HG02970 (cell line): ENCODE measurements around the gene NLGN1.
"Not testable (repeated sequence)": the region's sequence is repeated elsewhere in the genome, so short reads cannot be mapped to it uniquely, and the experiment has no call there.

Source experiments
- ATAC-seq: cut with Tn5 transposase; IDR thresholded peaks from one replicate; pipeline ENCODE4 v1.9.1; 2021; ENCODE audit warnings: mild to moderate bottlenecking, moderate library complexity, moderate number of reproducible peaks; ENCODE audit not compliant: unreplicated experiment, low FRiP score

The NLGN1 gene

GRCh38 chr3:173397161-173398110 lies at the start of gene NLGN1:
TSS of gene NLGN1 (plus strand) at chr3:173397744.
- no peak for ATAC-seq

- no peak for ATAC-seq
Observed at GRCh38 chr3:173351886-173352285, 45.7 kb upstream of the NLGN1 start.

GRCh38 chr3:173353137-173353536 lies 44.4 kb upstream of the NLGN1 start:
- not testable (repeated sequence) for ATAC-seq

GRCh38 chr3:173354124-173354523 lies 43.4 kb upstream of the NLGN1 start:
- ATAC-seq = no peak

- no peak for ATAC-seq
Observed at GRCh38 chr3:173371848-173372487, 25.6 kb upstream of the NLGN1 start.

- no peak for ATAC-seq
Observed at GRCh38 chr3:173380681-173381080, 16.9 kb upstream of the NLGN1 start.

- ATAC-seq = not testable (repeated sequence)
Observed at GRCh38 chr3:173381936-173382335, 15.6 kb upstream of the NLGN1 start.

- peak; percentile 25 for ATAC-seq
Observed at GRCh38 chr3:173395073-173395411, 2.5 kb upstream of the NLGN1 start.

- ATAC-seq = peak; percentile 92
Observed at GRCh38 chr3:173395412-173396181, 1.9 kb upstream of the NLGN1 start.

GRCh38 chr3:173396191-173397041 lies 1.1 kb upstream of the NLGN1 start:
- ATAC-seq = no peak

GRCh38 chr3:173398111-173398479 lies 551 bp downstream of the NLGN1 start:
- ATAC-seq = no peak

GRCh38 chr3:173399044-173399443 lies 1.5 kb downstream of the NLGN1 start:
- no peak for ATAC-seq

GRCh38 chr3:173401369-173401768 lies 3.8 kb downstream of the NLGN1 start:
- no peak for ATAC-seq

- ATAC-seq = no peak
Observed at GRCh38 chr3:173402656-173403055, 5.1 kb downstream of the NLGN1 start.

GRCh38 chr3:173403376-173403775 lies 5.8 kb downstream of the NLGN1 start:
- ATAC-seq = no peak

- no peak for ATAC-seq
Observed at GRCh38 chr3:173404156-173404555, 6.6 kb downstream of the NLGN1 start.

- ATAC-seq = no peak
Observed at GRCh38 chr3:173410436-173410835, 12.9 kb downstream of the NLGN1 start.

GRCh38 chr3:173410849-173411248 lies 13.3 kb downstream of the NLGN1 start:
- ATAC-seq = no peak

- no peak for ATAC-seq
Observed at GRCh38 chr3:173411375-173411973, 13.9 kb downstream of the NLGN1 start.

GRCh38 chr3:173416070-173416469 lies 18.5 kb downstream of the NLGN1 start:
- ATAC-seq = no peak
